Neural progenitor cell (in vitro differentiated cells): ENCODE results near the gene UGGT2. TPM values are rescaled to one million over a fixed set of nuclear protein-coding genes. Genes with fewer than 3 reads are reported as not detected.
A peak's percentile ranks its signal among the peaks of the same experiment; 100 is the strongest.

Experiments
- DNase-seq: peaks from one replicate; pipeline ENCODE4 v3.0.0-alpha.2; 2016; ENCODE audit warnings: low spot score
- H2AFZ ChIP-seq: fragments of 200-600 bp; sonication (generic); replicated peaks from 2 replicates; pipeline ENCODE4 v1.6.1; 2016; ENCODE audit warnings: antibody characterized with exemption
- H3F3A ChIP-seq: fragments of 200-600 bp; sonication (generic); 2 replicates; pipeline ENCODE4 v1.6.1; 2016; ENCODE audit warnings: antibody characterized with exemption, low read depth
- H3K27ac ChIP-seq: fragments of 200-600 bp; sonication (generic); 2 replicates; pipeline ENCODE4 v1.5.1; 2016; ENCODE audit warnings: mild to moderate bottlenecking
- H3K27me3 ChIP-seq: fragments of 200-600 bp; sonication (generic); 2 replicates; pipeline ENCODE4 v1.6.1; 2016; ENCODE audit warnings: mild to moderate bottlenecking, moderate library complexity
- H3K36me3 ChIP-seq: fragments of 200-600 bp; sonication (generic); 2 replicates; pipeline ENCODE4 v1.5.1; 2016
- H3K4me1 ChIP-seq: fragments of 200-600 bp; sonication (generic); 2 replicates; pipeline ENCODE4 v1.6.1; 2016; ENCODE audit warnings: mixed run types
- H3K4me2 ChIP-seq: fragments of 200-600 bp; sonication (generic); 2 replicates; pipeline ENCODE4 v1.6.1; 2016
- H3K4me3 ChIP-seq: fragments of 200-600 bp; sonication (generic); 2 replicates; pipeline ENCODE4 v1.5.1; 2016
- H3K79me2 ChIP-seq: fragments of 200-600 bp; sonication (generic); 2 replicates; pipeline ENCODE4 v1.6.1; 2016; ENCODE audit warnings: low read depth
- H3K9ac ChIP-seq: fragments of 200-600 bp; sonication (generic); 2 replicates; pipeline ENCODE4 v1.6.1; 2016
- H3K9me3 ChIP-seq: fragments of 200-600 bp; sonication (generic); 2 replicates; pipeline ENCODE4 v1.5.1; 2016; ENCODE audit warnings: low read depth
- H4K20me1 ChIP-seq: fragments of 200-600 bp; sonication (generic); 2 replicates; pipeline ENCODE4 v1.6.1; 2016; ENCODE audit warnings: low read depth
- H3K27ac Mint-ChIP-seq: 3 replicates; pipeline ENCODE4 v1.8.0; 2021; ENCODE audit warnings: mixed read lengths
- H3K27me3 Mint-ChIP-seq: 2 replicates; pipeline ENCODE4 v1.8.0; 2022; ENCODE audit warnings: low read depth, mild to moderate bottlenecking, inconsistent platforms, moderate library complexity, mixed read lengths; ENCODE audit not compliant: insufficient read depth
- H3K36me3 Mint-ChIP-seq: 3 replicates; pipeline ENCODE4 v1.8.0; 2021; ENCODE audit warnings: mixed read lengths
- H3K4me1 Mint-ChIP-seq: 3 replicates; pipeline ENCODE4 v1.8.0; 2021; ENCODE audit warnings: mixed read lengths
- H3K4me3 Mint-ChIP-seq: 3 replicates; pipeline ENCODE4 v1.8.0; 2021; ENCODE audit warnings: mild to moderate bottlenecking, moderate library complexity, mixed read lengths
- H3K9me3 Mint-ChIP-seq: 3 replicates; pipeline ENCODE4 v1.8.0; 2020; ENCODE audit warnings: mixed read lengths
- EZH2 ChIP-seq: fragments of 200-600 bp; sonication (generic); IDR thresholded peaks from 2 replicates; pipeline ENCODE4 v1.6.1; 2017; ENCODE audit warnings: antibody characterized with exemption, mild to moderate bottlenecking, moderate library complexity
- EZH2phosphoT487 ChIP-seq: fragments of 200-600 bp; sonication (generic); IDR thresholded peaks from 2 replicates; pipeline ENCODE4 v1.6.1; 2017; ENCODE audit warnings: antibody characterized with exemption
- total RNA-seq: library from RNA; depleted of rRNA; stranded (reverse); fragments of >200 nt; gene quantifications from 2 replicates; pipeline ENCODE4 v1.2.3, GENCODE V29; 2015; ENCODE audit warnings: low replicate concordance
- TF ChIP-seq, protein P1 (sequence below): fragments of 200-600 bp; sonication (generic); IDR thresholded peaks from 2 replicates; pipeline ENCODE4 v1.5.1; 2017; ENCODE audit warnings: antibody characterized with exemption, mild to moderate bottlenecking

Gene UGGT2
- total RNA-seq, 1 donor from 2014 or later = 70.4 TPM

DNA sequence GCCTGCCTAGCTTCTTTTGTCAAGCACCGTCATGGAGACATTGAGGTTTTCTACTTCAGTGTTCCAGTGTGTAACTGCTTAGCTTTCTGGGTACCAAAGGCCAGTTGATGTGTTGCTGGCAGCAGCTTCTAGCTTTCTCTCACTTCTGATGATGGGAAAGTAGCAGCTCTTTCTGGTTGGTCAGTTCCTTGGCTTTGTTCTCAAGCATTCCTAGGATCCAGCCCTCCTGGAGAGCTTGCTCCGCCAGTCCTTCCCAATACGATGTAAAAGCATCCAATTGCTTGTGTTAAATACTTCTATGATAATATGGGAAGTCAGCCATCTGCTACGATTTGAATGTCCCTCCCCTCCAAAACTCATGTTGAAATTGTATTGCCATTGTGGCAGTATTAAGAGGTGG, 182.8 kb downstream of the UGGT2 start:
- H3K9me3 Mint-ChIP-seq = no peaks in the 10 kb centered on the region
- H2AFZ ChIP-seq = no peak overlapping the region

DNA sequence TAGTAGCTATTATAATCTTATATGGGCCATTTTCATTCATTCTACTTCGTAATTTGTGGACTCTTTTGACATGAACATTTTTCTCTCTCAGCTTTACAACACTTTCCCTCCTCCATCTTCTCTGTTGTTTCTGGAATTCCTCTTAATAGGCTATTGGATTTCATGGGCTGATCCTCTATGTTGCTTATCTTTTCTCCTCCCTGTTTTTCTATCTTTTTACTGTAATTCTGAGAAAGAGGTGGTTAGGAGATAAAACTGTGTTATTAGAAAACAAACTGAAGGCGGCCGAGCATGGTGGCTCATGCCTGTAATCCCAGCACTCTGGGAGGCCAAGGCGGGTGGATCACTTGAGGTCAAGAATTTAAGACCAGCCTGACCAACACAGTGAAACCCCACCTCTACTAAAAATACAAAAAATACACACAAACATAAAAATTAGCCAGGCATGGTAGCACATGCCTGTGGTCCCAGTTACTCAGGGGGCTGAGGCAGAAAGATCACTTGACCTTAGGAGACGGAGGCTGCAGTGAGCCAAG, 188.1 kb downstream of the UGGT2 start:
- no peak overlapping the region for H3K27ac Mint-ChIP-seq
- Histone ChIP-seq H3K4me2 (no peak overlapping the region), H3K9ac (no peak overlapping the region), H3F3A (no peaks in the 10 kb centered on the region), H3K4me1 (no peaks in the 10 kb centered on the region), H3K4me3 (no peak overlapping the region), H3K27me3 (no peaks in the 10 kb centered on the region), H4K20me1 (no peaks in the 10 kb centered on the region), H3K27ac (no peak overlapping the region), H3K79me2 (no peaks in the 10 kb centered on the region), H3K36me3 (no peaks in the 10 kb centered on the region), H2AFZ (no peak overlapping the region), H3K9me3 (no peaks in the 10 kb centered on the region)
- peaks cover 6% of the 10 kb centered on the region for H3K36me3 Mint-ChIP-seq
- no peaks in the 10 kb centered on the region for H3K9me3 Mint-ChIP-seq
- H3K4me3 Mint-ChIP-seq = no peak overlapping the region
- TF ChIP-seq, protein P1, sequence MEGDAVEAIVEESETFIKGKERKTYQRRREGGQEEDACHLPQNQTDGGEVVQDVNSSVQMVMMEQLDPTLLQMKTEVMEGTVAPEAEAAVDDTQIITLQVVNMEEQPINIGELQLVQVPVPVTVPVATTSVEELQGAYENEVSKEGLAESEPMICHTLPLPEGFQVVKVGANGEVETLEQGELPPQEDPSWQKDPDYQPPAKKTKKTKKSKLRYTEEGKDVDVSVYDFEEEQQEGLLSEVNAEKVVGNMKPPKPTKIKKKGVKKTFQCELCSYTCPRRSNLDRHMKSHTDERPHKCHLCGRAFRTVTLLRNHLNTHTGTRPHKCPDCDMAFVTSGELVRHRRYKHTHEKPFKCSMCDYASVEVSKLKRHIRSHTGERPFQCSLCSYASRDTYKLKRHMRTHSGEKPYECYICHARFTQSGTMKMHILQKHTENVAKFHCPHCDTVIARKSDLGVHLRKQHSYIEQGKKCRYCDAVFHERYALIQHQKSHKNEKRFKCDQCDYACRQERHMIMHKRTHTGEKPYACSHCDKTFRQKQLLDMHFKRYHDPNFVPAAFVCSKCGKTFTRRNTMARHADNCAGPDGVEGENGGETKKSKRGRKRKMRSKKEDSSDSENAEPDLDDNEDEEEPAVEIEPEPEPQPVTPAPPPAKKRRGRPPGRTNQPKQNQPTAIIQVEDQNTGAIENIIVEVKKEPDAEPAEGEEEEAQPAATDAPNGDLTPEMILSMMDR = no peak
- TF ChIP-seq EZH2 = no peak
- TF ChIP-seq EZH2phosphoT487 = no peak
- no peaks in the 10 kb centered on the region for H3K4me1 Mint-ChIP-seq
- no peaks in the 10 kb centered on the region for H3K27me3 Mint-ChIP-seq
- no peak for DNase-seq

More for the DNA sequence above, 182.8 kb downstream of the UGGT2 start:
- Histone ChIP-seq H3K36me3 (no peaks in the 10 kb centered on the region), H3K79me2 (no peaks in the 10 kb centered on the region), H3F3A (peaks cover 4% of the 10 kb centered on the region), H3K27me3 (no peaks in the 10 kb centered on the region), H3K4me3 (no peak overlapping the region), H3K9ac (no peak overlapping the region), H3K4me2 (no peak overlapping the region), H3K9me3 (no peaks in the 10 kb centered on the region), H3K4me1 (peaks cover 4% of the 10 kb centered on the region), H4K20me1 (no peaks in the 10 kb centered on the region), H3K27ac (no peak overlapping the region)
- H3K4me1 Mint-ChIP-seq = no peaks in the 10 kb centered on the region
- no peak overlapping the region for H3K4me3 Mint-ChIP-seq
- no peaks in the 10 kb centered on the region for H3K27me3 Mint-ChIP-seq
- DNase-seq = peak; percentile 33
- no peak overlapping the region for H3K27ac Mint-ChIP-seq
- TF ChIP-seq EZH2 = no peak
- TF ChIP-seq EZH2phosphoT487 = no peak
- TF ChIP-seq, protein P1 = no peak
- peaks cover 18% of the 10 kb centered on the region for H3K36me3 Mint-ChIP-seq

DNA sequence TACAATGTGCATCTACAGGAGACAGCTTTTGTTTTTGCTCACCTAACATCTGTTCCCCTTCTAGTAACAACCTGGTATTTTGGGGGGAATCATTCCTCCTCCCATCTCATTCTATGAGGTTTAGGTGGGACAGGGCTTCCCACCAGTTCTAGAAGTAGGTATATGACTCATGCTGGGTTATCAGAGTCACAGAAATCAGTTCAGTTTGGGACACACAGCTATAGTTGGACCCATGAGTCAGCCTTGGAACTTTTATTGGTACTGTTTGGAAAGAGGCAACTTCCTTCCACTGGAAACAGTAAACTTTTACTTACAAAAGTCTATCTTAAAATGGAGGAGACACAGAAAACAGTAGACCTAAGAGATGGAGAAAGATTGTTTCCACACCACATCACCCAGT, 190.8 kb downstream of the UGGT2 start:
- H3K36me3 ChIP-seq = no peaks in the 10 kb centered on the region
- Mint-ChIP-seq H3K9me3 (no peaks in the 10 kb centered on the region), H3K4me3 (no peak overlapping the region), H3K27ac (no peak overlapping the region), H3K36me3 (peaks cover 2% of the 10 kb centered on the region), H3K4me1 (no peaks in the 10 kb centered on the region), H3K27me3 (no peaks in the 10 kb centered on the region)
- TF ChIP-seq EZH2 = no peak
- no peak for TF ChIP-seq EZH2phosphoT487
- TF ChIP-seq, protein P1 = no peak
- H3K9ac ChIP-seq = no peak overlapping the region
- H3F3A ChIP-seq = no peaks in the 10 kb centered on the region
- no peak for DNase-seq
- H3K4me3 ChIP-seq = no peak overlapping the region
- no peaks in the 10 kb centered on the region for H4K20me1 ChIP-seq
- no peaks in the 10 kb centered on the region for H3K9me3 ChIP-seq
- H2AFZ ChIP-seq = no peak overlapping the region
- H3K27ac ChIP-seq = no peak overlapping the region
- no peak overlapping the region for H3K4me2 ChIP-seq
- no peaks in the 10 kb centered on the region for H3K79me2 ChIP-seq
- H3K27me3 ChIP-seq = no peaks in the 10 kb centered on the region
- H3K4me1 ChIP-seq = no peaks in the 10 kb centered on the region
